ENCODE results near the gene IL22.

- no peak for TF ChIP-seq CTCF (IDR thresholded peaks at IDR 0.05)
- TF ChIP-seq EZH2 (IDR thresholded peaks at IDR 0.05; ENCODE audit: borderline replicate concordance, insufficient read depth, low read depth, low read length, poor library complexity, severe bottlenecking) = no peak
Observed at GRCh38 chr12:68227356-68227755, 26.0 kb downstream of the IL22 start.
